Islet precursor cell (in vitro differentiated cells): ENCODE results near the gene ARRDC1.

Experiments
- DNase-seq: peaks from one replicate; pipeline ENCODE4 v3.0.0-alpha.2; 2018

Gene ARRDC1

GRCh38 chr9:137640862-137641261, 35.4 kb downstream of the ARRDC1 start:
- DNase-seq, result no peak

- DNase-seq, result no peak
Observed at GRCh38 chr9:137642118-137642601, 36.7 kb downstream of the ARRDC1 start.

GRCh38 chr9:137642892-137643291, 37.4 kb downstream of the ARRDC1 start:
- no peak for DNase-seq

GRCh38 chr9:137643921-137644320, 38.4 kb downstream of the ARRDC1 start:
- no peak for DNase-seq

- DNase-seq, result no peak
Observed at GRCh38 chr9:137645211-137645610, 39.7 kb downstream of the ARRDC1 start.

- DNase-seq, result no peak
Observed at GRCh38 chr9:137646341-137646740, 40.9 kb downstream of the ARRDC1 start.

GRCh38 chr9:137647096-137647714, 41.7 kb downstream of the ARRDC1 start:
- no peak for DNase-seq

- DNase-seq, result no peak
Observed at GRCh38 chr9:137648396-137648795, 42.9 kb downstream of the ARRDC1 start.

- no peak for DNase-seq
Observed at GRCh38 chr9:137649553-137649952, 44.1 kb downstream of the ARRDC1 start.

- no peak for DNase-seq
Observed at GRCh38 chr9:137650259-137650658, 44.8 kb downstream of the ARRDC1 start.

- no peak for DNase-seq
Observed at GRCh38 chr9:137650779-137651178, 45.3 kb downstream of the ARRDC1 start.

GRCh38 chr9:137656416-137656815, 50.9 kb downstream of the ARRDC1 start:
- no peak for DNase-seq

GRCh38 chr9:137657606-137658005, 52.1 kb downstream of the ARRDC1 start:
- no peak for DNase-seq

- DNase-seq, result no peak
Observed at GRCh38 chr9:137658781-137659180, 53.3 kb downstream of the ARRDC1 start.

GRCh38 chr9:137660144-137660543, 54.7 kb downstream of the ARRDC1 start:
- DNase-seq, result no peak

- no peak for DNase-seq
Observed at GRCh38 chr9:137663584-137663983, 58.1 kb downstream of the ARRDC1 start.

- no peak for DNase-seq
Observed at GRCh38 chr9:137664676-137665075, 59.2 kb downstream of the ARRDC1 start.
